SJSA1 (cell line): ENCODE data around the gene GLB1L3. TPM values are rescaled to one million over a fixed set of nuclear protein-coding genes. Genes with fewer than 3 reads are reported as not detected.

ENCODE experiments used
- DNase-seq, 2 experiments: peaks; one replicate each; pipeline ENCODE4 v3.0.0-alpha.2; 2015 to 2020; ENCODE audit warnings: low spot score in 2 of 2, low read depth in 1 of 2
- H3K27ac ChIP-seq: fragments of 250-450 bp; sonication (Bioruptor Pico); 2 replicates; pipeline ENCODE4 v1.5.1; 2020; ENCODE audit warnings: mild to moderate bottlenecking, moderate library complexity
- H3K27me3 ChIP-seq: fragments of 250-450 bp; sonication (Bioruptor Pico); replicated peaks from 2 replicates; pipeline ENCODE4 v1.5.1; 2020; ENCODE audit warnings: mild to moderate bottlenecking, moderate library complexity
- H3K36me3 ChIP-seq: fragments of 250-450 bp; sonication (Bioruptor Pico); 2 replicates; pipeline ENCODE4 v1.5.1; 2020; ENCODE audit warnings: mild to moderate bottlenecking
- H3K4me1 ChIP-seq: fragments of 250-450 bp; sonication (Bioruptor Pico); replicated peaks from 2 replicates; pipeline ENCODE4 v1.6.1; 2021; ENCODE audit warnings: mild to moderate bottlenecking
- H3K4me3 ChIP-seq: fragments of 250-450 bp; sonication (Bioruptor Pico); 2 replicates; pipeline ENCODE4 v1.5.1; 2020; ENCODE audit warnings: mild to moderate bottlenecking
- H3K9me3 ChIP-seq: fragments of 250-450 bp; sonication (Bioruptor Pico); replicated peaks from 2 replicates; pipeline ENCODE4 v1.5.1; 2020; ENCODE audit warnings: mild to moderate bottlenecking
- total RNA-seq: library from RNA; depleted of rRNA; stranded (reverse); fragments of >200 nt; shearing (Covaris generic); gene quantifications from 2 replicates; pipeline ENCODE4 v1.2.3, GENCODE V29; 2014; rRNA removed

GLB1L3 gene
- not detected in 2 replicates for total RNA-seq

- no peak within 1 kb of the TSS for H3K4me3 ChIP-seq
- no peaks in the 10 kb centered on the region for H3K9me3 ChIP-seq
- no peaks in the 10 kb centered on the region for H3K36me3 ChIP-seq
- no peak for DNase-seq
- H3K4me1 ChIP-seq: no peaks in the 10 kb centered on the region
- H3K27me3 ChIP-seq: peaks cover 29% of the 10 kb centered on the region
- H3K27ac ChIP-seq: no peak within 1 kb of the TSS
Measured at GRCh38 chr11:134275534-134276395, at the start of gene GLB1L3. GLB1L3 (plus strand) TSS chr11:134276379; CDS start chr11:134276741, 362 bp downstream.

DNA sequence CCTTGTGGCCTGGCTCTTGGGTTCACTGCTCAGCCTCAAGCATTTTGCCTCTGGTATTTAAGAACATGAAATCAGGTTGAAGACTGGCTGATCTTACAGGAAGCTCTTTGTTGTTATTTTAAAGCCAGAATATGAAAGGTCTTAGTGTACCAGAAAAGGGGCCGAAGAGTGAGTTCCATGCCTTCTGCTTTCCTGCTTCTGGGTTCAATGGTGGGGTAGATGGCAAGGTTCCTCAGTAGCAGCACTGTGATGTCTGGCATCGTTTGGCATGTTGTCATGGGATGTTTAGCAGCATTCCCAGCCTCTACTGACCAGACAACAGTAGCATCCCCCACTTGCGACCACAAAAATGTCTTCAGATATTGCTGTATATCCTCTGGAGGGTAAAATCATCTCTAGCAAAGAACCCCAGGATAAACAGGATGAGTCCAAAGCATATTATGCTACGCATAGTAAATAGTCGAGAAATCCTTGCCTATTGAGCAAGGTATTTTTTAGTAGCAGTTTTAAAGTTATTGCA lies 49.3 kb upstream of the GLB1L3 start:
- DNase-seq: no peak
- Histone ChIP-seq H3K27ac (no peak overlapping the region), H3K4me1 (no peaks in the 10 kb centered on the region), H3K9me3 (no peaks in the 10 kb centered on the region), H3K27me3 (no peaks in the 10 kb centered on the region), H3K36me3 (peaks cover 6% of the 10 kb centered on the region; the same call in 1 of the 2 replicates), H3K4me3 (no peak overlapping the region)

GRCh38 chr11:134228625-134229024 lies 47.6 kb upstream of the GLB1L3 start:
- H3K4me1 ChIP-seq: no peaks in the 10 kb centered on the region
- no peaks in the 10 kb centered on the region for H3K27me3 ChIP-seq
- DNase-seq: no peak
- H3K27ac ChIP-seq: no peak overlapping the region
- no peaks in the 10 kb centered on the region for H3K36me3 ChIP-seq
- no peak overlapping the region for H3K4me3 ChIP-seq
- no peaks in the 10 kb centered on the region for H3K9me3 ChIP-seq

- no peak overlapping the region for H3K27ac ChIP-seq
- no peaks in the 10 kb centered on the region for H3K9me3 ChIP-seq
- no peaks in the 10 kb centered on the region for H3K4me1 ChIP-seq
- no peaks in the 10 kb centered on the region for H3K36me3 ChIP-seq
- no peak overlapping the region for H3K4me3 ChIP-seq
- no peak for DNase-seq
- no peaks in the 10 kb centered on the region for H3K27me3 ChIP-seq
Measured at GRCh38 chr11:134229126-134229790, 46.9 kb upstream of the GLB1L3 start.

DNA sequence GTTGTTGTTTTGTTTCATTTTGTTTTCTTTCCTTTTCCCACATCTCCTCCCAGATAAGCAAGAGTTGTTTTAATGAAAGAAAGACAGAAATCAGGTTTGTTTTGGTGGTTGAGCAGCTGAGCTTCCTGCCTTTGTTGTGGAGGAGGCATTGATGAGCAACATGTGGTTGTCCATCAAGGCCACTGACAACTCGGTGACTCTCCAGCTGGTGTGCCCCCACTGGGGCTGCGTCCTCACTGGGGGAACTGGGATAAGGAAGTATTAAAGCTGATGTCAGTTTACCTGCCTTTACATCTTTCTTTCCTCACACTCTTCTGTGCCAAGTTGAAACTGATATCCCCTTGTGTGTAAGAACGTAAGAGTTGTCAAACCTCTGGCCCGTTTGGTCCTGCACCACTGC lies 45.8 kb upstream of the GLB1L3 start:
- no peaks in the 10 kb centered on the region for H3K9me3 ChIP-seq
- no peak for DNase-seq
- H3K27me3 ChIP-seq: no peaks in the 10 kb centered on the region
- no peak overlapping the region for H3K27ac ChIP-seq
- H3K4me1 ChIP-seq: no peaks in the 10 kb centered on the region
- H3K4me3 ChIP-seq: no peak overlapping the region
- H3K36me3 ChIP-seq: no peaks in the 10 kb centered on the region

DNA sequence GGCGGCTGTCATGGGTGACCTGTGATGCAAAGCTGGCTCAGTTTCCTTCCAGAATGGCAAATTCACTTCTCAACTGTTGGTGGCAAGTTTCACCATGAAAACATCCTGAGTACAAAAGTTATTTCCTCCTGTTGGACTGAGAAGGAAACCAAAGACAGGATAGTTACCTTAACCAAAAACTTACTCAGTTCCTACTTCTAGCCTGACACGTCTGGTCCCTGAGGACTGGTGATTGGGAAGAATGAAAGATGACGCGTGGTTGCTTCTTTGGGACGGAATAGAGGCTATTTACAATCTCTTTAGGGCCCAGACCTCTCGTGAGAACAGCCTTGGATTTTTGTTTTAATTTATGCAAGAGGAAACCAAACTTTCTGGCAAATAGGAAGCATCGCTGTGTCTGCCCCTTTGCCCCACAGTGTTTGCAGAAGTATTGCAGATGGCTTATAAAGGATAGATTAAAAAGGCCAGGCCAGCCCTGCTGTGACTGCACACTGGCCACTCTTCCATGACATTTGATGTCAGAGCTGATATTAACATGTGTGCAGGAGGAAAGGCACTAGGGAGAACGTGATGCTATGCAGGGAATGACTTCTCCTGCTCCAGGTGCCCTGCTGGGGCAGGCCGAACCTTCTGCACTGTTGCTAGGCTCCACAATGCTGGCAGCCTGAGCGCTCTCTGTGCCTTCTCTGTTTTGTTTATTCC lies 44.1 kb upstream of the GLB1L3 start:
- no peak for DNase-seq
- no peaks in the 10 kb centered on the region for H3K27me3 ChIP-seq
- H3K4me1 ChIP-seq: no peaks in the 10 kb centered on the region
- H3K27ac ChIP-seq: no peak overlapping the region
- no peaks in the 10 kb centered on the region for H3K36me3 ChIP-seq
- H3K4me3 ChIP-seq: no peak overlapping the region
- H3K9me3 ChIP-seq: no peaks in the 10 kb centered on the region

GRCh38 chr11:134233729-134234179 lies 42.4 kb upstream of the GLB1L3 start:
- Histone ChIP-seq H3K9me3 (no peaks in the 10 kb centered on the region), H3K4me1 (no peaks in the 10 kb centered on the region), H3K36me3 (no peaks in the 10 kb centered on the region), H3K27ac (no peak overlapping the region), H3K4me3 (no peak overlapping the region), H3K27me3 (no peaks in the 10 kb centered on the region)
- DNase-seq: no peak

DNA sequence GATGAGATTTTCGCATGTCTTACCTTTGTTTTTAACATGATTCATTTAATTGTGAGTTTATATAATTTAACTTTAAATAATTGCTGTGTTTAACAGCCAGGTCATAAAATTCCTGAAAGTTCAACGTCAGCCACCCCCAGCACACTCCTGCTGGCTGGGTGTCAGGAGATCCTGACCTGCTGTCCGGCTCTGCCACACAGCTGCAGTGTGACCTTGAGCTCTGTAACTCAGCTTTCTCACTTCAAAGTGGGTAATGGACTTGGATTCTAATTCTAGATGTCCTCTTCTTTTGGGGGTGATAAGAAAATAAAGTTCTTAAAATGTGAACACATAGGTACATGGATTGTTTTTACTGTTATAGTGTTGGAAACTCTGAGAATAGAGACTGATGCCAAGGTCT lies 40.8 kb upstream of the GLB1L3 start:
- Histone ChIP-seq H3K36me3 (no peaks in the 10 kb centered on the region), H3K4me1 (no peaks in the 10 kb centered on the region), H3K4me3 (no peak overlapping the region), H3K27me3 (no peaks in the 10 kb centered on the region), H3K9me3 (no peaks in the 10 kb centered on the region), H3K27ac (no peak overlapping the region)
- DNase-seq: no peak

DNA sequence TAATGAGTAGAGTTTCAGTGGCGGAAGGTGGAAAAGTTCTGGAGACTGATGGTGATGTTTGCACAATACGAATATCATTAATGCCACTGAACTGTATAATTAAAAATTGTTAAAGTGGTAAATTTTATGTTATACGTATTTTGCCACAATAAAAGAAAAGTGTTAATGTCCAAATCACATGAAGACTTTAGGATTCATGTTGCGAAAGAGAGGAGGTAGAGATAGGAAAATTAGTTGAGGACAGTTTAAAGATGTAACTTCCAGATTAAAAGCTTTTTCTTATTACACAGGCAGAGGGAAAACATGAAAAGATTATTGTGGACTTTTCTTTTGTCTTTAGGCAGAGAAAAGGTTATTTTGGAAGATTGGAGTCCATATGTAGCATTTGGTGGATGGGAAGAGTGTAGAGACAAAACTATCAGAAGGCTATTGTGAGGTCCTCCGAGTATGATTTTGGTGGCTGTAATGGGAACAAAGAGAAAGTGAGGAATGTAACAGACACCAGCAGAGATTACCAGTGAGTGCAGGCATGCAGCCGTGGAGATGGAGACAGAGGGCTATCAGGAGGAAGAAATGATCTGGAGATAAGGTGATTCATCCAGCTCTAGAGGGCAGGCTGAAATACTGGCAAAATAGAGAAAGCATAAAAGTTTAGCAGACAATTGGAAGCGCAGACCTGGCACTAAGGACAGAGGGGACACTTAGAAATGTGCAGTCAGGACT lies 39.2 kb upstream of the GLB1L3 start:
- H3K4me3 ChIP-seq: no peak overlapping the region
- no peaks in the 10 kb centered on the region for H3K27me3 ChIP-seq
- H3K36me3 ChIP-seq: no peaks in the 10 kb centered on the region
- H3K4me1 ChIP-seq: no peaks in the 10 kb centered on the region
- H3K27ac ChIP-seq: no peak overlapping the region
- no peaks in the 10 kb centered on the region for H3K9me3 ChIP-seq
- no peak for DNase-seq

- Histone ChIP-seq H3K27ac (no peak overlapping the region), H3K27me3 (no peaks in the 10 kb centered on the region)
Measured at GRCh38 chr11:134237557-134237922, 38.6 kb upstream of the GLB1L3 start.

GRCh38 chr11:134238956-134239355 lies 37.2 kb upstream of the GLB1L3 start:
- H3K9me3 ChIP-seq: no peaks in the 10 kb centered on the region
- no peaks in the 10 kb centered on the region for H3K36me3 ChIP-seq
- H3K27ac ChIP-seq: no peak overlapping the region
- no peaks in the 10 kb centered on the region for H3K4me1 ChIP-seq
- DNase-seq: no peak
- no peaks in the 10 kb centered on the region for H3K27me3 ChIP-seq
- H3K4me3 ChIP-seq: no peak overlapping the region

More at GRCh38 chr11:134237557-134237922, 38.6 kb upstream of the GLB1L3 start:
- DNase-seq: no peak
- H3K4me3 ChIP-seq: no peak overlapping the region
- no peaks in the 10 kb centered on the region for H3K4me1 ChIP-seq
- H3K9me3 ChIP-seq: no peaks in the 10 kb centered on the region
- no peaks in the 10 kb centered on the region for H3K36me3 ChIP-seq

GRCh38 chr11:134240592-134240991 lies 35.6 kb upstream of the GLB1L3 start:
- no peak for DNase-seq
- no peaks in the 10 kb centered on the region for H3K4me1 ChIP-seq
- H3K36me3 ChIP-seq: no peaks in the 10 kb centered on the region; the same call in 1 of the 2 replicates
- no peak overlapping the region for H3K4me3 ChIP-seq
- no peak overlapping the region for H3K27ac ChIP-seq
- H3K9me3 ChIP-seq: no peaks in the 10 kb centered on the region
- H3K27me3 ChIP-seq: no peaks in the 10 kb centered on the region

- Histone ChIP-seq H3K27ac (no peak overlapping the region), H3K36me3 (no peaks in the 10 kb centered on the region; the same call in 1 of the 2 replicates), H3K27me3 (no peaks in the 10 kb centered on the region), H3K4me1 (no peaks in the 10 kb centered on the region), H3K4me3 (no peak overlapping the region), H3K9me3 (no peaks in the 10 kb centered on the region)
- DNase-seq: no peak
Measured at GRCh38 chr11:134242376-134242775, 33.8 kb upstream of the GLB1L3 start.
